GM12864 (cell line): Measurements from ENCODE around the gene SPTLC1.
"Not testable (repeated sequence)": the region's sequence is repeated elsewhere in the genome, so short reads cannot be mapped to it uniquely, and the experiment has no call there.

Source experiments
- DNase-seq: peaks from one replicate; pipeline ENCODE4 v3.0.0-alpha.2; 2011; ENCODE audit warnings: low read depth
- H3K4me3 ChIP-seq: 2 replicates; pipeline ENCODE4 v1.5.1; 2011; ENCODE audit warnings: mild to moderate bottlenecking, low read depth, low read length, control low read depth
- TF ChIP-seq, protein P1 (sequence below): IDR thresholded peaks from 2 replicates; pipeline ENCODE4 v1.5.1; 2011; ENCODE audit warnings: low read depth, mild to moderate bottlenecking, moderate library complexity, low read length, control low read depth, inconsistent platforms; ENCODE audit errors: missing control alignments

SPTLC1 gene

GRCh38 chr9:92155221-92155620 is 40.0 kb upstream of the SPTLC1 start:
- no peak overlapping the region for H3K4me3 ChIP-seq
- TF ChIP-seq, protein P1, sequence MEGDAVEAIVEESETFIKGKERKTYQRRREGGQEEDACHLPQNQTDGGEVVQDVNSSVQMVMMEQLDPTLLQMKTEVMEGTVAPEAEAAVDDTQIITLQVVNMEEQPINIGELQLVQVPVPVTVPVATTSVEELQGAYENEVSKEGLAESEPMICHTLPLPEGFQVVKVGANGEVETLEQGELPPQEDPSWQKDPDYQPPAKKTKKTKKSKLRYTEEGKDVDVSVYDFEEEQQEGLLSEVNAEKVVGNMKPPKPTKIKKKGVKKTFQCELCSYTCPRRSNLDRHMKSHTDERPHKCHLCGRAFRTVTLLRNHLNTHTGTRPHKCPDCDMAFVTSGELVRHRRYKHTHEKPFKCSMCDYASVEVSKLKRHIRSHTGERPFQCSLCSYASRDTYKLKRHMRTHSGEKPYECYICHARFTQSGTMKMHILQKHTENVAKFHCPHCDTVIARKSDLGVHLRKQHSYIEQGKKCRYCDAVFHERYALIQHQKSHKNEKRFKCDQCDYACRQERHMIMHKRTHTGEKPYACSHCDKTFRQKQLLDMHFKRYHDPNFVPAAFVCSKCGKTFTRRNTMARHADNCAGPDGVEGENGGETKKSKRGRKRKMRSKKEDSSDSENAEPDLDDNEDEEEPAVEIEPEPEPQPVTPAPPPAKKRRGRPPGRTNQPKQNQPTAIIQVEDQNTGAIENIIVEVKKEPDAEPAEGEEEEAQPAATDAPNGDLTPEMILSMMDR = no peak
- DNase-seq = no peak

DNA sequence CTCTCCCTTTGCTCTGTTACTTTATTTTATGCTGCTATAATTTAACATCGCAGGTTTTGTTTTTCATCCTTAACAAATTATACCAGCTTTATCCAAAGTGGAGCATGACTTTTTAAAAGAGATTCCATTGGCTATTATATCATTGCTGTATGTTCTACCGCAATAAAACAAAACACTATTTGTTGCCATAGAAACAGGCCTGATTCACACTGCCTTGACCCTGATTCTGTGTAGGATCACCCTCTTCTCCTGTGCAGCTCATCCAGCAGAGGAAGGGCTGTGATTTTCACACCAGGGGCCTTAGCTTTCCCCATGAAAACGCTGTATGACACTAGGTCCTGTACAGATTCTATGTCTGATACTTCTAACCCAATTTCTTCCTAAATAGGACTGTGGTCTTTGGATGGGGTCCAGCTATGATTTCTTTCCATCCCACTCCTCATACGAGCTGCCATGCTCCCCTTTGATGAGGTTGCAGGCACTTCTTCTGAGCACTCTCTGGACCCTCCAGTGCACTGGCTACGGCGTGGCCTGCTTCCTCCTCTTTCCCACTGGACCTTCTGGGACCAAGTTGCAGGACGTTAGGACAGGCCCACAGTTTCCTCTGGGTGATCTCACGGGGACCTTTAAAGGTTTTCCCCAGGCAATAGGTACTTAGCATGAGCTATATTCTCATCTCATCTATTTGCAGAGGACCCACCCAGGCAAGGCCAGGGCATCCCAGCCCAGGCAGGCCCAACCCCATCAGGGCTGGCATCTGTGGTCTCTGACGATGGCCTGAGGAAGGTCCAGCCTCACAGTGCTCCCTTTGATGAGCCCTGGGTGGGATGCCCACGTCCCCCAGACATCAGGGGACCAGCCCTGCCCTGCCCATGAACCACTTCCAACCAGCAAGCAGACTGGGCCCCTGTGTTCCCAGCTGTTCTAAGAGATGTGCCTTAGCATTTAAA is 38.5 kb upstream of the SPTLC1 start:
- DNase-seq, H3K4me3 ChIP-seq: not testable (repeated sequence)

DNA sequence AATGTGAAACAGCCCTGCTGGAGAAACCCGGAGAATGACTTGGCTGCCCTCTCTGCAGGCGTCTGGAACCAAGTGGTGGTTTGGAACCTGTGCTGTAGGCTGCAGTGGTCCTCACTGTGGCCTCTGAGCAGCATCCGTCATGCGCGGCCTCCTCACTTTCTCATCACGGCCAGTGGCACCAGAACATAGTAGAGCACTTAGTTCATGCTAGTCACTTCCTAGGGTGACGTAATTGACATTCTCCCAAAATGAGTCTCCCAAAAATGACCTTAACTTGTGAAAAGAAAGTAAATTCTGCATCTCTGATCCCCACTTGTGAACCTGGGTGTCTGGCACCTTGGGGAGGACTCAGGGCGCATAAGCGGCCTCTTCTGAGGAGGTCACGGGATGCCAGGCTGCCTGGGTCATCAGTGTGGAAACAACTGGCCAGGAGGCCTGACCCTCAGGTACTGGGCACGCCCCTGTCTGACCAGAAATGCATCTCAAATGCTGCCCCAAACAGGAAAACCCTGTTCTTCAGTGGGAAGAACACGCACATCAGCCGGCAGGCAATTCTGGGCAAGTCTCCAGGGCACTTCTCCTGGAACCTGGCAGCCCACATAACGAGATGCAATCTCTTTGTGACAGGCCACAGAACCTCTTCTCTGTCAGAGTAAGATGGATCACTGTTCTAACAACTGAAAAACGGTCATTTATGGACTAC is 36.6 kb upstream of the SPTLC1 start:
- DNase-seq = no peak
- TF ChIP-seq, protein P1 = no peak
- no peak overlapping the region for H3K4me3 ChIP-seq

DNA sequence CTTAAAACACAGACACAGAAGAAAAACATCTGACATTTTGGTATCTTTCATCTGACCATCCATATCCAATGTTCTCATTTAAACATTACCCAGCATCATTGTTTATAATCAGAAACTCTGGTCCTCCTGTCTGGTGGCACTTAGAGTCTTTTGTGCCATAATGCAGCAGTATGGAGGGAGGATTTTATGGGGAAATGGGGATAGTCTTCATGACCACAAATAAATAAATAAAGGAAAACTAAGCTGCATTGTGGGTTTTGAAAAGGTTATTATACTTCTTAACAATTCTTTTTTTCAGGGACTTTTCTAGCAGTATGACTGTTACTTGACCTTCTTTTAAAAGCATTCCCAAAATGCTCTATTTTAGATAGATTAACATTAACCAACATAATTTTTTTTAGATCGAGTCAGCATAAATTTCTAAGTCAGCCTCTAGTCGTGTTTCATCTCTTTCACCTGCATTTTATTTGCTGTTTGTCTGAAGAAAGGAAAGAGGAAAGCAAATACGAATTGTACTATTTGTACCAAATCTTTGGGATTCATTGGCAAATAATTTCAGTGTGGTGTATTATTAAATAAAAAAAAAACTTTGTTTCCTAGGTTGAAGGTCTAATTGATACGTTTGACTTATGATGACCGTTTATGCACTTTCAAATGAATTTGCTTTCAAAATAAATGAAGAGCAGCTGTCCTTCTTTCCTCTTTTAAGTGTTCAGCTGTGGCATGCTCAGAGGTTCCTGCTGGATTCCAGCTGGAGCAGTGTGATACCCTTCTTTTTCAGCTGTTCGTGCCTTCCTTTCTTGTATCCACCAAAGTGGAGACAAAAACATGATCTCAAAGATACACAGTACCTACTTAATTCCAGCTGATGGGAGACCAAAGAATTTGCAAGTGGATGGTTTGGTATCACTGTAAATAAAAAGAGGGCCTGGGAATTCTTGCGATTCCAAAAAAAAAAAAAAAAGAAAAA is 35.6 kb upstream of the SPTLC1 start:
- DNase-seq, H3K4me3 ChIP-seq: not testable (repeated sequence)

- peak overlapping the region; percentile 4; the same call in 1 of the 2 replicates for H3K4me3 ChIP-seq
- TF ChIP-seq, protein P1 = no peak
- DNase-seq = no peak
Measured at GRCh38 chr9:92147852-92148180, 32.6 kb upstream of the SPTLC1 start.

DNA sequence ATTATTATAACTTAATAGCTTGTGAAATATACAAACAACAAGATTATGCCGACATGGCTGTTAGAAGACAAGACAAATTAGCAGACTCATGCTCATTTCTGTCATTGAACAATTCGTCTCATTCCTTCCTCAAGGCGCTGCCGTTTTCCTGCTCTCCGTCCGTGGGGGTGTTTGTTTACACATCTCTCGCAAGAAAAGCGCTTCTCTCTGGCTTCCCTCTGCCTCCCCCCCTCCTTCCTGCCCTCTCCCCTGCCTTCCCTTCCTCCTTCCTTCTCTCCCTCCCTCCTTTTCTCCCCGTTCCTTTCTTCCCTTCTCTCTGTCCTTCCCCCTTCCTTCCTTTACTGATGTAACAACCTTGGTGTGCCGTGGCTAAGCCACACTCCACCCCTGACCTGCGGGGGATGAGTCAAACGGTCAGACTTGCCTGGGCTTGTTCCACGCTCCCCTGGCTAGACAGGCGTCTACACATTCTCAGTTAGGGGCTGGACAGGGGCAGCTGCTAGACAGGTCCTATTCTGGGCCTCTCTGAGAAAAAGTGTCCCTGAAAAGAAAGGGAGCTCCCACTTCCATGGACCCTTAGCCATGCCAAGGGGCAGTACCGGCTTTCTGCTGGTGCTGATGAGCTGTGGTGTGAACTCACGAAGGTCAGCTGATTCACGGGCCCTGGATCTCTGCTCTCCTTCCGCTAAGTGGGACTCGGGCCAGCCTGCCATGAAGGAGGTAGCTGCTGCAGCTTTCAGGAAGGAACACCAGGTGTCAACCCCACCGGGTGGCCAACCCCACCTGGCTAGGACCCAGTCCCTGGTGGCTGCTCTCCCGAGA is 32.0 kb upstream of the SPTLC1 start:
- no peak for DNase-seq
- H3K4me3 ChIP-seq = peak overlapping the region; percentile 4; the same call in 1 of the 2 replicates

More for the DNA sequence above, 32.0 kb upstream of the SPTLC1 start:
- TF ChIP-seq, protein P1 = no peak
